Measurements from ENCODE around the gene FUT7. TPM values are rescaled to one million over a fixed set of nuclear protein-coding genes. Genes with fewer than 3 reads are reported as not detected.

The FUT7 gene
- total RNA-seq, 5 donors from 2014 or later (not counting 1 experiment from before 2014, with no cell fraction given), result 1.1 to 7.7 (median 5.1) TPM

DNA sequence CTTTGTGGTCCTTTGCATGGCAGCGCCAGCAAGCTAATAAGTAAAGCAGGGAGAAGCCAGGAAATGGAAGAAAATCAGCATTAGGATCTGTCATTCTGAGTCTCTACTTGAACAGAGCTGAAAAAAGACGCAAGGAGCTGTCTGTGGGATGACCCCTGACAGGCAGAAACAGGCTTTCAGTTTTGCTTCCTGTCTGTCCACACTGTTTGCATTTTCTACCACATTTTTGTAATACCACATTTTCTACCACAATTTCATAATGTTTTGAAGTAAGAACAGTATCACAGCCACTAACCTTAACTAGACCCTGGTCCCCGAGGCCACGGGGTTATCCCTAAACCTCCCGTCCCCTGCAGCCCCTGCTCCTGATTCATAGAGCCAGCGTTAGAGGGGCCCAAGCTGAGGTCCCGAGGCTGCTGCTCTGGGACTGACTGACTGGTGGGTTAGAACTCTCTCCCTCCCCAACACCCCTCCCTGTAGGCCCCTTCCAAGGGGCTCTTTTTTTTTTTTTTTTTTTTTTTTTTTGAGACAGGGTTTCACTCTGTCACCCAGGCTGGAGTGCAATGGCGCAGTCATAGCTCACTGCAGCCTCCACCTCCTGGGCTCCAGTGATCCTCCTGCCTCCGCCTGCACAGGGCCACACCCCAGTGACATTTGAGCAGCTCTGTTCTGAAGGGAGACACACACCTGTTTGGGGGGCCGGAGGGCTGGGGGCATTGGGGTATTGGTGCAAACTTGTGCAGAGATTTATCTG, 31.5 kb downstream of the FUT7 start:
- H3K9me3 ChIP-seq, result no peaks in the 10 kb centered on the region
- POLR2A ChIA-PET, result no interaction called here
- H3K27me3 ChIP-seq (replicated peaks in 1 of 2; ENCODE audit: control insufficient read depth in 2 of 2, extremely low read depth in 1 of 2, insufficient read depth in 2 of 2, low read length in 1 of 2), result peaks cover 0 to 33% of the 10 kb centered on the region in 2 experiments
- peak in 3 of 4 experiments; percentile 13 to 35 (median 18) for ATAC-seq (replicated peaks in 1 of 4)
- no peak overlapping the region for H3K4me3 ChIP-seq (ENCODE audit: control insufficient read depth in 1 of 2, extremely low read depth in 1 of 2, low read length in 1 of 2)
- Mint-ChIP-seq H3K9me3 (no peaks in the 10 kb centered on the region), H3K27ac (peak overlapping the region; percentile 84 to 93), H3K27me3 (peaks cover 0 to 4% of the 10 kb centered on the region in 2 donors), H3K4me1 (peaks cover 26 to 40% (median 36%) of the 10 kb centered on the region in 3 donors), H3K4me3 (peak overlapping the region; percentile 7 to 28 (median 25)), H3K36me3 (no peaks in the 10 kb centered on the region)
- no peaks in the 10 kb centered on the region for H3K36me3 ChIP-seq (ENCODE audit: control insufficient read depth in 2 of 2, extremely low read depth in 1 of 2, insufficient read depth in 1 of 2, low read length in 1 of 2)
- peak in 7 of 35 experiments; percentile 15 to 63 (median 21) for DNase-seq
- H3K4me1 ChIP-seq (ENCODE audit: control insufficient read depth in 1 of 2, extremely low read depth in 1 of 2, insufficient read depth in 2 of 2, low read length in 2 of 2), result peaks cover 13 to 64% of the 10 kb centered on the region in 2 experiments
- H3K27ac ChIP-seq (ENCODE audit: low read length), result peak overlapping the region; percentile 59
- CTCF ChIA-PET, result interaction anchor here in 1 of 2 donors (1.1 kb wide), 1 partner anchor 29 kb away, joined by 3 read pairs; no protein-coding TSS in a partner anchor
- 23% methylated on average over 5 of the region's 10 CpGs for WGBS (ENCODE audit: insufficient coverage)

DNA sequence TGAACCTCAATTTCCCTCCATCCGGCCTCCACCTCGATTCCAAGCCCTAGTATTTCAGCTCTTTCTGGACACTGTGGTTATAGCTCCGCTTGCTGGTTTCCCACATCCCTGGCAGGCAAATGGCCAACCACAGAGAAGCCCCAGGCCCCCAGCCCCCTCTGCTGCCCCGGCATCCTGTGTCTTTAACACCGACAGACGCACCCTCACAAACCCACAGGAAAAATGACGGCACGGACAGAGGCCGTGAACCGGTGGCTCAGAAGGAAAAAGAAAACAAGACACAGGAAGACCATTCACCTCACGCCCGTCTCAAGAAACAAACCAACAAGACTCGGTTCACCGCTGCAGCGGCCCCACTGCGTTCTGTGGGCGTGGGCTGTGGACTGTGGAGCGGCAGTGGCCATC, 34.1 kb downstream of the FUT7 start:
- peaks cover 0 to 33% of the 10 kb centered on the region in 2 experiments for H3K27me3 ChIP-seq (replicated peaks in 1 of 2; ENCODE audit: control insufficient read depth in 2 of 2, extremely low read depth in 1 of 2, insufficient read depth in 2 of 2, low read length in 1 of 2)
- Mint-ChIP-seq H3K9me3 (no peaks in the 10 kb centered on the region), H3K27me3 (peaks cover 0 to 4% of the 10 kb centered on the region in 2 donors), H3K27ac (peak overlapping the region; percentile 91 to 95), H3K36me3 (peaks cover 3% of the 10 kb centered on the region), H3K4me3 (peak overlapping the region; percentile 64 to 76 (median 72)), H3K4me1 (peaks cover 25 to 48% (median 47%) of the 10 kb centered on the region in 3 donors)
- CTCF ChIA-PET, result no interaction called here
- H3K4me3 ChIP-seq (ENCODE audit: control insufficient read depth in 1 of 2, extremely low read depth in 1 of 2, low read length in 1 of 2), result peak overlapping the region in 1 of 2 donors; percentile 40
- peaks cover 22 to 84% of the 10 kb centered on the region in 2 experiments for H3K4me1 ChIP-seq (ENCODE audit: control insufficient read depth in 1 of 2, extremely low read depth in 1 of 2, insufficient read depth in 2 of 2, low read length in 2 of 2)
- H3K9me3 ChIP-seq, result no peaks in the 10 kb centered on the region
- 8% methylated on average over 17 of the region's 18 CpGs for WGBS (ENCODE audit: insufficient coverage)
- peak in 2 of 4 experiments; percentile 10 for ATAC-seq (replicated peaks in 1 of 4)
- peak in 23 of 35 experiments; percentile 6 to 66 (median 37) for DNase-seq
- H3K36me3 ChIP-seq (ENCODE audit: control insufficient read depth in 2 of 2, extremely low read depth in 1 of 2, insufficient read depth in 1 of 2, low read length in 1 of 2), result peaks cover 4 to 13% of the 10 kb centered on the region in 2 donors
- POLR2A ChIA-PET, result no interaction called here
- peak overlapping the region; percentile 80 for H3K27ac ChIP-seq (ENCODE audit: low read length)

GRCh38 chr9:136997371-136997770, 34.5 kb downstream of the FUT7 start:
- Mint-ChIP-seq H3K36me3 (peaks cover 3% of the 10 kb centered on the region), H3K4me3 (peak overlapping the region; percentile 64 to 76 (median 72)), H3K27ac (peak overlapping the region; percentile 91 to 95), H3K4me1 (peaks cover 25 to 49% (median 47%) of the 10 kb centered on the region in 3 donors), H3K27me3 (peaks cover 0 to 4% of the 10 kb centered on the region in 2 donors), H3K9me3 (no peaks in the 10 kb centered on the region)
- Histone ChIP-seq H3K4me3 (ENCODE audit: control insufficient read depth in 1 of 2, extremely low read depth in 1 of 2, low read length in 1 of 2) (peak overlapping the region in 1 of 2 donors; percentile 40), H3K27me3 (replicated peaks in 1 of 2; ENCODE audit: control insufficient read depth in 2 of 2, extremely low read depth in 1 of 2, insufficient read depth in 2 of 2, low read length in 1 of 2) (peaks cover 0 to 33% of the 10 kb centered on the region in 2 experiments), H3K36me3 (ENCODE audit: control insufficient read depth in 2 of 2, extremely low read depth in 1 of 2, insufficient read depth in 1 of 2, low read length in 1 of 2) (peaks cover 4 to 13% of the 10 kb centered on the region in 2 donors), H3K9me3 (no peaks in the 10 kb centered on the region), H3K27ac (ENCODE audit: low read length) (peak overlapping the region; percentile 80), H3K4me1 (ENCODE audit: control insufficient read depth in 1 of 2, extremely low read depth in 1 of 2, insufficient read depth in 2 of 2, low read length in 2 of 2) (peaks cover 22 to 89% of the 10 kb centered on the region in 2 experiments)
- ChIA-PET CTCF (interaction anchor here in 1 of 2 donors (1.6 kb wide), 1 partner anchor 155 kb away, joined by 3 read pairs; the partner anchor contains the start of gene AJM1), POLR2A (no interaction called here)
- DNase-seq, result peak in 1 of 35 experiments; percentile 35
- no peak for ATAC-seq (replicated peaks in 1 of 4)
- 58% methylated on average over 10 of the region's 10 CpGs for WGBS (ENCODE audit: insufficient coverage)

DNA sequence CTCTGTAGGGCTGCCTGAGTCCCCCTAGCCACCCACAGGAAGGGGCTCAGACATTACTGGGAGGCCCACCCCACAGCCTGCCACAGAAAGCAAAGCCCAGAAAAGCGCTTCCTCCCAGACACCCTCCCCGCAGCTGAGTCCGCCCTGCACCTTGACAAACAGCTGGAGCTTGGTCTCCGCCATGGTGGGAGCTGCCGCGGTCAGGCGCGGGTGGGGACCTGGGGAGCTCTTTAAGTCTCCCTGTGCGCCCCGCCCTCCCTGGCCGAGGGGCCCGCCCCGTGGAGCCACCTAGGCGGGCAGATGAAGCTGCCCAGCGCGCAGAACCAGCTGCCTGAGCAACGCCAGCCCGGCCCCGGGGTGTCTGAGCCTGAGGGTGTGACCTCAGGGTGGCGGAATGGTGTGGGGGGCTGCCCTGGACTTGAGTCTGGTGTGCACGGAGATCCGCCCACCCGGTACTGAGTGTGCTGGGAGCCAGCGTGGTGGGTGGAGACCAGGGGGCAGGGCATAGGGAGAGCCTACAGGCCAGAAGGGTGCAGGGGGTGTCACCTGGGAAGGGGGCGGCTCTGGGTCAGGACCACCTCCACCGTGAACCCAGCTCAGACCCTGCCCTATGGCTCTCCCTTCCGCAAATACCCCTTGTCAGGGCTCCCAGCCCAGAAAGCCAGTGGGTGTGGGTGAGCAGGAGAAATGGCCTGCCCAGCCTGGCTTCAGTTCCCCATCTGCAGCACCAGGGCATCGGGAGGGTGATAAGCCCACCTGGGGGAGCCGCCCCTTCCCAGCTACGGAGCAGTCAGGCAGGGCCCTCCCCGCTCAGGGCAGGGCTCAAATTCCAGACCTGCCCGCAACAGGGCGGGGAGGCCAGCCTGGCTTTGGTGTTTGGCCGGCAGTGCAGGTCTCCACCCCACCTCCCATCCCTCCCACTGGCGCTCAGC, 35.3 kb downstream of the FUT7 start, which contains the start of gene CLIC3:
Gene CLIC3 (minus strand): TSS at position 208 of the 932 bp plus-strand sequence. CDS start 25 bp downstream, at position 183.
- H3K9me3 ChIP-seq, result no peaks in the 10 kb centered on the region
- DNase-seq (peak in 31 of 35 experiments; percentile 25 to 76 (median 46)), ATAC-seq (replicated peaks in 1 of 4) (peak; percentile 26 to 37 (median 29))
- H3K4me3 ChIP-seq (ENCODE audit: control insufficient read depth in 1 of 2, extremely low read depth in 1 of 2, low read length in 1 of 2), result peak within 1 kb of the TSS; percentile 40 to 57
- POLR2A ChIA-PET, result interaction anchor here (0.5 to 0.6 kb wide), 2 partner anchors 118 to 475 kb away, joined by 3 to 12 read pairs; no protein-coding TSS in a partner anchor
- H3K4me1 Mint-ChIP-seq, result peaks cover 26 to 50% (median 48%) of the 10 kb centered on the region in 3 donors
- peaks cover 22 to 92% of the 10 kb centered on the region in 2 experiments for H3K4me1 ChIP-seq (ENCODE audit: control insufficient read depth in 1 of 2, extremely low read depth in 1 of 2, insufficient read depth in 2 of 2, low read length in 2 of 2)
- CTCF ChIA-PET, result interaction anchor here in 1 of 2 donors (0.5 to 1.6 kb wide), 4 partner anchors 19 to 154 kb away, joined by 3 to 6 read pairs (median 4); partner anchors contain the start of gene AJM1
- peak within 1 kb of the TSS; percentile 80 for H3K27ac ChIP-seq (ENCODE audit: low read length)
- H3K4me3 Mint-ChIP-seq, result peak within 1 kb of the TSS; percentile 67 to 76 (median 67)
- peaks cover 0 to 4% of the 10 kb centered on the region in 2 donors for H3K27me3 Mint-ChIP-seq
- peaks cover 0 to 28% of the 10 kb centered on the region in 2 experiments for H3K27me3 ChIP-seq (replicated peaks in 1 of 2; ENCODE audit: control insufficient read depth in 2 of 2, extremely low read depth in 1 of 2, insufficient read depth in 2 of 2, low read length in 1 of 2)
- no peaks in the 10 kb centered on the region for H3K9me3 Mint-ChIP-seq
- peaks cover 3% of the 10 kb centered on the region for H3K36me3 Mint-ChIP-seq
- WGBS (ENCODE audit: insufficient coverage), result 7% methylated on average over 22 of the region's 35 CpGs
- peak within 1 kb of the TSS; percentile 91 to 95 for H3K27ac Mint-ChIP-seq
- H3K36me3 ChIP-seq (ENCODE audit: control insufficient read depth in 2 of 2, extremely low read depth in 1 of 2, insufficient read depth in 1 of 2, low read length in 1 of 2), result peaks cover 4 to 13% of the 10 kb centered on the region in 2 donors

- POLR2A ChIA-PET, result interaction anchor here in 1 of 2 donors (0.5 kb wide), 1 partner anchor 117 kb away, joined by 3 read pairs; no protein-coding TSS in a partner anchor
- Histone ChIP-seq H3K4me3 (ENCODE audit: control insufficient read depth in 1 of 2, extremely low read depth in 1 of 2, low read length in 1 of 2) (peak overlapping the region; percentile 40 to 57), H3K27ac (ENCODE audit: low read length) (peak overlapping the region; percentile 80), H3K27me3 (replicated peaks in 1 of 2; ENCODE audit: control insufficient read depth in 2 of 2, extremely low read depth in 1 of 2, insufficient read depth in 2 of 2, low read length in 1 of 2) (peaks cover 0 to 28% of the 10 kb centered on the region in 2 experiments), H3K36me3 (ENCODE audit: control insufficient read depth in 2 of 2, extremely low read depth in 1 of 2, insufficient read depth in 1 of 2, low read length in 1 of 2) (peaks cover 4 to 13% of the 10 kb centered on the region in 2 donors), H3K9me3 (no peaks in the 10 kb centered on the region), H3K4me1 (ENCODE audit: control insufficient read depth in 1 of 2, extremely low read depth in 1 of 2, insufficient read depth in 2 of 2, low read length in 2 of 2) (peaks cover 22 to 91% of the 10 kb centered on the region in 2 experiments)
- H3K27ac Mint-ChIP-seq, result peak overlapping the region; percentile 78 to 83
- H3K36me3 Mint-ChIP-seq, result peaks cover 3% of the 10 kb centered on the region
- H3K27me3 Mint-ChIP-seq, result peaks cover 0 to 4% of the 10 kb centered on the region in 2 donors
- no peak for ATAC-seq (replicated peaks in 1 of 4)
- peak overlapping the region; percentile 67 to 70 (median 67) for H3K4me3 Mint-ChIP-seq
- CTCF ChIA-PET, result interaction anchor here in 1 of 2 donors (0.5 to 1.6 kb wide), 4 partner anchors 18 to 154 kb away, joined by 3 to 6 read pairs (median 4); partner anchors contain the start of gene AJM1
- H3K9me3 Mint-ChIP-seq, result no peaks in the 10 kb centered on the region
- WGBS (ENCODE audit: insufficient coverage), result 59% methylated on average over 10 of the region's 12 CpGs
- no peak for DNase-seq
- H3K4me1 Mint-ChIP-seq, result peaks cover 31 to 58% (median 54%) of the 10 kb centered on the region in 3 donors
Measured at GRCh38 chr9:136995772-136996311, 36.0 kb downstream of the FUT7 start.

Data from T-cell (primary cell).